GM12875 (cell line): ENCODE data around the gene PM20D2.

Experiments
- H3K4me3 ChIP-seq: one replicate; pipeline ENCODE4 v1.5.1; 2011; ENCODE audit warnings: low read depth, low read length, control low read depth
- CTCF ChIP-seq: IDR thresholded peaks from 2 replicates; pipeline ENCODE4 v1.5.1; 2011; ENCODE audit warnings: low read depth, mild to moderate bottlenecking, control low read depth, inconsistent platforms, low read length, moderate library complexity, borderline replicate concordance; ENCODE audit not compliant: insufficient read depth

PM20D2 gene

GRCh38 chr6:89214197-89214596, 68.3 kb downstream of the PM20D2 start:
- TF ChIP-seq CTCF = no peak
- H3K4me3 ChIP-seq = no peak overlapping the region
